ENCODE measurements around the gene RAB22A.
A peak's percentile ranks its signal among the peaks of the same experiment; 100 is the strongest.
"Not testable (repeated sequence)": the region's sequence is repeated elsewhere in the genome, so short reads cannot be mapped to it uniquely, and the experiment has no call there.

Gene RAB22A

GRCh38 chr20:58388882-58389323 lies 79.4 kb downstream of the RAB22A start, which contains the start of gene VAPB:
Gene VAPB (plus strand): TSS chr20:58389229. CDS start chr20:58389460, 231 bp downstream.
- DNase-seq (ENCODE audit: low read depth): peak; percentile 98

DNA sequence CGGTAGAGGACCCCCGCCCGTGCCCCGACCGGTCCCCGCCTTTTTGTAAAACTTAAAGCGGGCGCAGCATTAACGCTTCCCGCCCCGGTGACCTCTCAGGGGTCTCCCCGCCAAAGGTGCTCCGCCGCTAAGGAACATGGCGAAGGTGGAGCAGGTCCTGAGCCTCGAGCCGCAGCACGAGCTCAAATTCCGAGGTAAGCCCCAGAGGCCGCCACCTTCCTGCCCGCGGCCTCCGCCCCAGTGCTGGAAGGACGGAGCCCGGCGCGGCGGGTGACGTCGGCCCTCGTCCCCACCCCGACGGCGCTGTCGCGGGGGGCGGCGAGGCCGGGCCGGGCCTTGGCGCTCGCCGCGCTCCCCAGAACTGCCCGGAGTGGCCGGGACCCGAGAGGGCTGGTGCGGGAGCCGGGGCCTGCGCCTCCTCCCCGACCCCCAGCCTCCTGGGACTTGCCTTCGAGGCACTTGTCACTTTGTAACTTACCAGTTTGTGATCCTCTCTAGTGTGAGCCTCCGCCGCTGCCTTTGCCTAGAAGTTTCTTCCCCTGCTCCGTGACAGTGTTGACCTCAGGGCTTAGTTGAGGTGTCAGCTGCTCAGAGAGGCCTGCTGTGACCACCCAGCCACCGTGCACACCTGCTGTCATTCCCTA lies 79.9 kb downstream of the RAB22A start:
- DNase-seq (ENCODE audit: low read depth): no peak

- DNase-seq (ENCODE audit: low read depth): no peak
Observed at GRCh38 chr20:58389968-58390658, 80.6 kb downstream of the RAB22A start.

GRCh38 chr20:58390659-58391035 lies 81.1 kb downstream of the RAB22A start:
- DNase-seq (ENCODE audit: low read depth): no peak

- DNase-seq (ENCODE audit: low read depth): no peak
Observed at GRCh38 chr20:58392286-58392685, 82.8 kb downstream of the RAB22A start.

DNA sequence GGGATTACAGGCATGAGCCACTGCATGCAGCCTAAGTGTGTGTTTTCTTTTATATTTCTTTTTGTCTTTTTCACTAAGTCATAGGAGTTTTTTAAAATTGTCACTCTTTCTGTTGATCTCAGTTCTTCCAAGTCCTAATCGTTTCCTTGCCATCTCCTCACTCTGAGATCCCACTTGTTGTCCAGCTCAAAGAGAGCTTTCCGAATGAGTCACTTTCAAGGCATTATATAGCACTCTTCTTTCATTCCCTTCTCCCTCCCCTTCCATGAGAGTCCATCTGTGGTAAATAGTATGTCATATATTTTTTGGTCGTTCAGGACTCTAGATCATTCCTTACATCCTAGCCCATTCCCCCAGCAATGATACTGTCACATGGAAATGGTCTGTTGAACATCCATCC lies 83.8 kb downstream of the RAB22A start:
- no peak for DNase-seq (ENCODE audit: low read depth)

DNA sequence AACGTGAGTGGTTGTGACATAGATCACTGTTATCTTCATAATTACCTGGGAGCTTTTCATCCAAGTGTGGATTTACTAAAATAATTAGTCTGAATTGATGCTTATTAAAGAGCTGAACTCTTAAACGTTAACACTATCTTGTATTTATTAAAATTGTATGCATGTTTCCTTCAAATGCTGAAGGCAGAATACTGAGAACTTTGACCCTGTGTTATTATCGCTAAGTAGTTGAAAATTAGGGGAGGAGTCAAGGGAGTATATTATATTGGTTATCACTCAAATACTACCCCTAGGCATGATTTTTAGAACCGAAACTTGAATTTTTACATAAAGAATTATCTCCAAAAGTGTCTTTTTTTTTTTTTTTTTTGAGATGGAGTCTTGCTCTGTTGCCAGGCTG lies 85.3 kb downstream of the RAB22A start:
- no peak for DNase-seq (ENCODE audit: low read depth)

DNA sequence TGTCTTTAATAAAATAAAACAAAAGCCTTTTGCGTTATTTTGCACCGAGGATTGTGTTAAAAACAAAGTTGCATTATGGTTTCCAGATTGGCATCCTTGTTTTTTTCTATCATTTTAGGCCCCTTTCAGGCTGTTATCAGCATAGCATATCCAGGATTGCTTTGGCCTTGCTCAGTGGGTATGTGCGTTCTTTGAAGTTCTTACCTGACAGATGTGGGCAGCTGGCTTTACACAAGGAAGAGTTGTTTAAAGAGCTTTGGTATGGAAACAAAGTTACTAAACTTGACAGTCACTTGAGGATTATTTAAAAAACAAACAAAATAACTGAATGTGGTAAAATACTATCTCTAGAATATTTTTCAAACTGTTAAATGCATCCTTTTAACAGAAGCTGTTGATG lies 86.1 kb downstream of the RAB22A start:
- DNase-seq (ENCODE audit: low read depth): no peak

- DNase-seq (ENCODE audit: low read depth): no peak
Observed at GRCh38 chr20:58397429-58397828, 87.9 kb downstream of the RAB22A start.

DNA sequence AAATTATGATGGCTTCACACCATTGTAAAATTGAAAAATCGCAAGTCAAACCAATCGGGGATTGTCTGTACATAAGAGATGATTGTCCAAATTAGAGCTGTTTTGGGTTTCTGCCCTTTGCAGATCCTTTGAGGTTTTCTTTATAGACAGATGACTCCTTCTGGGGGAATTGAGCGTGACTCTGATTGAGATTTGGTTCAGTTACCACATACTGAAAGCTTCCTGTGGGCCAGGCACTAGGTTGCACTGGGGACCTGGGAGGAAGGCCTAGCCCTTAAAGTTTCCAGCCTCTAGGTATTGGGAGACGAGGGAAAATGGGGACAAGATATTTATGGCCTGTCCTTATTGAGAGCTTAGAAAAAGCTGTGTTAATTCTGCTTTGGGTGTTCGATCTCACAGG lies 88.7 kb downstream of the RAB22A start:
- DNase-seq (ENCODE audit: low read depth): no peak

GRCh38 chr20:58399926-58400325 lies 90.4 kb downstream of the RAB22A start:
- no peak for DNase-seq (ENCODE audit: low read depth)

- DNase-seq (ENCODE audit: low read depth): no peak
Observed at GRCh38 chr20:58401162-58401561, 91.6 kb downstream of the RAB22A start.

DNA sequence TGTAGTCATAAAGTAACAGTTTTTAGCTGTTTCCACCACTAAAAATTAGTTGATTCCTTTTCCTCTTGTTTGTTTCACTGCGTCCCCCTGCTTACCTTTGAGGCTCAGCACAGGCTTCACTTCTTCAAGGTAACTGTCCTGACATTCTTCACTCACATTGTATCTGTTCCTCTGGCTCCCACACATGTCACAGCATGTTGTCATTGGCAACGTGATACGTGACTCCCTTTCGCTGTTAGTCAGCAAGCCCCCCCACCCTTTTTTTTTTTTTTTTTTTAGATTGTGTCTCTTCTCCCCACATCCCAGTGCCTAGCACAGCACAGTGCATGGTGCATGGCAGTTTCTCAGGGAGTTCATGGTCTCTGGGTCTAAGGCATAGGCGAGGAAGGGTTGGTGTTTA lies 92.8 kb downstream of the RAB22A start:
- no peak for DNase-seq (ENCODE audit: low read depth)

- no peak for DNase-seq (ENCODE audit: low read depth)
Observed at GRCh38 chr20:58402827-58403226, 93.3 kb downstream of the RAB22A start.

- DNase-seq (ENCODE audit: low read depth): no peak
Observed at GRCh38 chr20:58403272-58403671, 93.8 kb downstream of the RAB22A start.

DNA sequence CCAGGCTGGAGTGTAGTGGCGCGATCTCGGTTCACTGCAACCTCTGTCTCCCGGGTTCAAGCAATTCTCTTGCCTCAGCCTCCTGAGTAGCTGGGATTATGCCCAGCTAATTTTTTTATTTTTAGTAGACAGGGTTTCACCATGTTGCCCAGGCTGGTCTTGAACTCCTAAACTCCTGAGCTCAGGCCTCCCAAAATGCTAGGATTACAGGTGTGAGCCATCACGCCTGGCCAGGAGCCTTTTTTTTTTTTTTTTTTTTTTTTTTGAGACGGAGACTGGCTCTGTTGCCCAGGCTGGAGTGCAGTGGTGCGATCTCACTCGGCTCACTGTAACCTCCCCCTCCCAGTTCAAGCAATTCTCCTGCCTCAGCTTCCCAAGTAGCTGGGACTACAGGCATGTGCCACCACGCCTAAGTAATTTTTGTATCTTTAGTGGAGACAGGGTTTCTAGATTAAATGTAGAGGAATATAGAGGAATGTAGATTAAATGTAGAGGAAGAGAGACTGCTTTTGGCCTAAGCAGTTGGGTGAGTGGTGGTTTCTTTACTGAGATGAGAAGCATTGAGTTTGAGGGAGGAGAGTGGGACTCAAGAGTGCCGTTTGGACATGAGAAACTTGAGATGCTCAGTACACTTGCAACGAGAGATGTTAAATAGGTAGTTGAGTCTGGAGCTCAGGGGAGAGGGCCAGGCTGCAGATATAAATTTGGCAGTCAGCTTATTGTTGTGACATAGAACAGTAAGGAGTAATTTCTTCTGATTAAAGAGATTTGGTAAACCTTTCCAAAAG lies 96.2 kb downstream of the RAB22A start:
- no peak for DNase-seq (ENCODE audit: low read depth)

DNA sequence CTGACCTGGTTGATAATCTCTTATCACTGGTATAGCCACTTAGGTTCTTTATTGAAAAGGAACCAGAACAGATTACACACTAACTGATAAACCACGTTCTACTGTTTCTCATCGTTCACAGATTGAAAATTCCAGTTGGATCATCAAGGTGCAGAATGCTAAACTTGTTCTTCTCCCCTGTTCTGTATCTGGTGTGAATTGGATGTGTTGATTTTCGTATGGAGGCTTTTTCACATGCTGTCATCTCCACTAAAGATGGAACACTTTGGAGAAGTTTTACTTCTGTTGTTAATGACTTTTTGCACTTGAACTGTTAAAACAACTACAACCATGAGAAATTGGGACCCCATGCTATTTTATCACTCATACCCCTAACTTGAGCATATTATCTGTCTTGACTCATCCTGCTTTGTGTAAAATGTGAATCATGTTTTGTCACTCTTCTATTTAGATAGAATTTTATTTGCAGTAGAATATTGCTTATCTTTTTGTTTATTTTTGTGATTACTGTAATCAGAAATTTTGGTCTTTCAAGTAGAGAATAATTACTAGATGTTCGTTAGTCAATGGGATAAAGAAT lies 97.0 kb downstream of the RAB22A start:
- no peak for DNase-seq (ENCODE audit: low read depth)

- no peak for DNase-seq (ENCODE audit: low read depth)
Observed at GRCh38 chr20:58407201-58407873, 97.8 kb downstream of the RAB22A start.

DNA sequence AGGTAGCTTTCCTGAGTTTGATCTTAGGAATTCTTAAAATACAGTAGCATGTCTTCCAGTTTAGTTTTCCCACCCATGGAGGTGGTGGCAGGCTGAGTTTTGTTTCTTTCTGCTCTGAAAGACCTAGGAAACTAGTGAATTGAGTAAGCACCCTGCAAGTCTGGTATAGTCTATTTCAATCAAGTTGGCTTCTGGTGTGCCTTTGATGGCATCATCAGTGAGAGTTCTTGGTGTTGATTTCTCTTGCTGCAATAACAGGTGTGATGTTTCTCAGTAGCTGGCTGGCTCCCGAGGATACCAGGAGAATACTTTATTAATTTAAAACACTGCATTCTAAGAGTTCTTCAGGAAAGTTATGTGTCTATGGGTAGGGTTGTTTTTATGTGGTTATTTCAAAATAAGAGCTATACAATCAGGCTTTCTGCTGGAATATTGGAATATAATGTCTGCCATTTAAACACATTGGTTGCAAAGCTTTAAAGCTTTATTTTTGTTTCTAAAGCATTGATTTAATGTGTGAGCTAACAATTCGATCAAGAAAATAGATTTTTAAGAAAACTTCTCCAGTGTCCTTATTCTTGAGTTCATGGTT lies 98.5 kb downstream of the RAB22A start:
- DNase-seq (ENCODE audit: low read depth): no peak

DNA sequence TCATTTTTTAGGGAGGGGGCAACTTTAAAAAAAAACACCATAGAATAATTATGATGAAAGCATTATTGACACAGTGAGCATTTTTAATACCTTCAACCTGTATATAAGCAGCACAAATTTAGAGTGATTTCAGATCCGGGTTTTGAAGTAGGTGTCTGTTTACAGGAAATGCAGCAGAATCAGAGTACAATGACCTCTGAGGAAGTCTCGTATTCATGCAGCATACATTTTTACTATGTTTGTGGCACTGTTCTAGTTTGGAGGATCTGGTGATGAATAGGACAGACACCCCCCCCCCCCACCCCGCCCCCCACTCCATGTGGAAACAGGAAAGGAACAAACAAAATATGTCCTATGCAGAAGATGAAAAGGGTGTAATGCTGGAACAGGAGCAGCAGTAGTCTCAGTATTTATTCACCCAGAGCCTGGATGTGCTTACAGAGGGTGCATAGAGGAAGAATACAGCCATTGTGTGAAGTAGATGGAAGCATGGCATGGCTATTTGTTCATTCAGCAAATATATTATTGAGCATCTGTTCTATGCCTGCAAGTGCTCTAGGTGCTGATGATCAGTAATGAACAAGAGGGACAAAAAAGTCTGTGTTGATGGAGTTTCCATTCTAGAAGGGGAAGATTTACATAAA lies 99.2 kb downstream of the RAB22A start:
- no peak for DNase-seq (ENCODE audit: low read depth)

- not testable (repeated sequence) for DNase-seq (ENCODE audit: low read depth)
Observed at GRCh38 chr20:58414216-58414615, 104.7 kb downstream of the RAB22A start.
